Measurements from ENCODE around the gene NOL4L. TPM values are rescaled to one million over a fixed set of nuclear protein-coding genes. Genes with fewer than 3 reads are reported as not detected.

The NOL4L gene
- total RNA-seq, 2 experiments from 2014 or later, result 24.8 to 29.2 TPM

DNA sequence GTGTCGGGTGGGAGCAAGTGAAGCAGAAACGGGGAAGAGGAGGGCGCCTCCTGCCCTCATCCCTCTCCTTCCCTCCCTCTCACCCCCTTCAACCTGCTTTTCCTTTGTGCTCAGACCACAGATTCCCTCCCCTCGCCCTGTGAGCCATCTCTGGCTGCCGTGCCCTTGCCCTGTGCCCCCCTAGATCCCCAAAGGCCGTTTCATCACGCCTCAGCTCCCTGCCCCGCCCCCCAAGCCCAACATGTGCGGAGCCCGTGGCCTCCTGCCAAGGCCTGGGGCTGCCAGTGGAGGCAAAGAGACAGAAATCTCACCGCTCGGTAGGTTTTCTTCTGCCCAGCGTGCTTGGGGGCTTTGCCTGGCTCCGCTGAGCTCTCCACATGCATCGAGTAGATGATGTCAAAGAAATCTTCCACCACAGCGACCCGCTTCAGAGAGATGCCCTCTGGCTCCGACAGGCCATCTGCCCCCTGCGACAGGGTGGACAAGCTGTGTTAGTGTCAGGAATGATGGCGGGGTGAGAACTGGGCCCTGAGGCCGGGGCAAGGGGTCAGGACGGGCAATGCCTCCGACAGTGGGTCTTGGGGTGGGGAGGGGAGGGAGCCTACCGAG, 57.6 kb downstream of the NOL4L start:
- peak; percentile 58 for DNase-seq
- no peaks in the 10 kb centered on the region for H3K27me3 Mint-ChIP-seq (ENCODE audit: low read depth)
- H3K4me3 Mint-ChIP-seq, result peak overlapping the region; percentile 60
- intact Hi-C loops (cut with micrococcal nuclease), result loop anchor here (1.0 to 2.0 kb wide), 2 partner anchors 9 to 27 kb away; no protein-coding TSS in a partner anchor
- H3K27ac Mint-ChIP-seq, result peak overlapping the region; percentile 93
- CTCF ChIA-PET, result interaction anchor here (0.5 to 12.4 kb wide), 6 partner anchors 10 to 171 kb away, joined by 4 to 330 read pairs (median 5); partner anchors contain the start of gene NOL4L
- peaks cover 88% of the 10 kb centered on the region for H3K4me1 Mint-ChIP-seq (ENCODE audit: low read depth)
- H3K36me3 Mint-ChIP-seq (ENCODE audit: low read depth), result peaks cover 10% of the 10 kb centered on the region
- no peaks in the 10 kb centered on the region for H3K9me3 Mint-ChIP-seq

GRCh38 chr20:32527052-32527446, 58.1 kb downstream of the NOL4L start:
- Mint-ChIP-seq H3K4me1 (ENCODE audit: low read depth) (peaks cover 88% of the 10 kb centered on the region), H3K27ac (peak overlapping the region; percentile 93), H3K27me3 (ENCODE audit: low read depth) (no peaks in the 10 kb centered on the region), H3K36me3 (ENCODE audit: low read depth) (peaks cover 10% of the 10 kb centered on the region), H3K9me3 (no peaks in the 10 kb centered on the region), H3K4me3 (peak overlapping the region; percentile 60)
- peak; percentile 58 for DNase-seq
- intact Hi-C loops (cut with micrococcal nuclease), result loop anchor here (2.0 kb wide), 1 partner anchor 28 kb away; no protein-coding TSS in a partner anchor
- CTCF ChIA-PET, result interaction anchor here (0.5 to 12.4 kb wide), 6 partner anchors 10 to 171 kb away, joined by 3 to 330 read pairs (median 4); partner anchors contain the start of gene NOL4L

GRCh38 chr20:32526541-32526940, 58.6 kb downstream of the NOL4L start:
- intact Hi-C loops (cut with micrococcal nuclease), result loop anchor here (2.0 kb wide), 1 partner anchor 28 kb away; no protein-coding TSS in a partner anchor
- peak overlapping the region; percentile 60 for H3K4me3 Mint-ChIP-seq
- no peak for DNase-seq
- no peaks in the 10 kb centered on the region for H3K9me3 Mint-ChIP-seq
- peaks cover 88% of the 10 kb centered on the region for H3K4me1 Mint-ChIP-seq (ENCODE audit: low read depth)
- H3K36me3 Mint-ChIP-seq (ENCODE audit: low read depth), result peaks cover 10% of the 10 kb centered on the region
- peak overlapping the region; percentile 93 for H3K27ac Mint-ChIP-seq
- CTCF ChIA-PET, result interaction anchor here (0.6 to 12.4 kb wide), 4 partner anchors 11 to 126 kb away, joined by 3 to 330 read pairs (median 92); no protein-coding TSS in a partner anchor
- no peaks in the 10 kb centered on the region for H3K27me3 Mint-ChIP-seq (ENCODE audit: low read depth)

GRCh38 chr20:32526125-32526524, 59.0 kb downstream of the NOL4L start:
- H3K27ac Mint-ChIP-seq, result peak overlapping the region; percentile 93

GRCh38 chr20:32524829-32525501, 60.2 kb downstream of the NOL4L start:
- H3K27ac Mint-ChIP-seq, result peak overlapping the region; percentile 56
- H3K27me3 Mint-ChIP-seq (ENCODE audit: low read depth), result no peaks in the 10 kb centered on the region
- H3K36me3 Mint-ChIP-seq (ENCODE audit: low read depth), result peaks cover 10% of the 10 kb centered on the region
- intact Hi-C loops (cut with micrococcal nuclease), result loop anchor here (5.0 kb wide), 1 partner anchor 252 kb away; no protein-coding TSS in a partner anchor
- DNase-seq, result no peak
- no peaks in the 10 kb centered on the region for H3K9me3 Mint-ChIP-seq
- no peak overlapping the region for H3K4me3 Mint-ChIP-seq
- peaks cover 86% of the 10 kb centered on the region for H3K4me1 Mint-ChIP-seq (ENCODE audit: low read depth)
- CTCF ChIA-PET, result interaction anchor here (0.6 to 12.4 kb wide), 9 partner anchors 10 to 320 kb away, joined by 3 to 330 read pairs (median 4); no protein-coding TSS in a partner anchor

More at GRCh38 chr20:32526125-32526524, 59.0 kb downstream of the NOL4L start:
- Mint-ChIP-seq H3K36me3 (ENCODE audit: low read depth) (peaks cover 10% of the 10 kb centered on the region), H3K27me3 (ENCODE audit: low read depth) (no peaks in the 10 kb centered on the region), H3K4me3 (peak overlapping the region; percentile 60), H3K4me1 (ENCODE audit: low read depth) (peaks cover 90% of the 10 kb centered on the region), H3K9me3 (no peaks in the 10 kb centered on the region)
- CTCF ChIA-PET, result interaction anchor here (0.6 to 12.4 kb wide), 5 partner anchors 11 to 126 kb away, joined by 3 to 330 read pairs (median 5); no protein-coding TSS in a partner anchor
- peak; percentile 37 for DNase-seq
- intact Hi-C loops (cut with micrococcal nuclease), result loop anchor here (2.0 kb wide), 1 partner anchor 29 kb away; no protein-coding TSS in a partner anchor

DNA sequence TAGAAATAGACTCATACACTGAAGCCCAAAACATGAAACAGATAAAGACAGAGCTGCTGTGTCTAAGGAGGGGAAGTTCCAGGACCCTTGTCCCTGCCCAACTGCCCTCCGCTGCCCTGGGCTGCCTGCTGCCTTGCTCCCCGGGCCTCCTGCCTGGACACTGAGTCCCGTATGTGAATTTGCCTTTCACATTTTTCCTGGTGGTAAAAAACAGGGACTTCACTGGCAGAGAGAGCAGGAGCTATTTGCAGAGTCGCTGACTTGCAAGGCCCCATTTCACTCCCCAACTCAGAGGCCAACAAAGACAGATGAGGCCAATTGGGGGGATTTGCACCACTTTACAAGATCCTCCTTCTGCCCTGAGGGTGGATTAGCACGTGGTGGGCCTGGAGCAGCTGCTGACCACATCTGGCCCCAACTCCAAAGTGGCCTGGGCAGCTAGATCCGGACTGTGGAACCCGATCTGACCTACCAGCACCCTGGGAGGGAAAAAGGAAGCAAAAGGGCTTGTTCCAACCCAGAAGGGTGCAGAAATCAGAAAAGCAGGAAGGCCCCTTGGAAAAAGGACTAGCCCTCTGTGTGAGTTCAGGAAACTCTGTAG, 61.4 kb downstream of the NOL4L start:
- CTCF ChIA-PET, result interaction anchor here (0.5 to 12.4 kb wide), 12 partner anchors 9 to 209 kb away, joined by 3 to 330 read pairs (median 10); partner anchors contain the start of gene NOL4L
- no peaks in the 10 kb centered on the region for H3K27me3 Mint-ChIP-seq (ENCODE audit: low read depth)
- no peak for DNase-seq
- peak overlapping the region; percentile 21 for H3K27ac Mint-ChIP-seq
- peaks cover 11% of the 10 kb centered on the region for H3K36me3 Mint-ChIP-seq (ENCODE audit: low read depth)
- intact Hi-C loops (cut with micrococcal nuclease), result loop anchor here (1.0 to 5.0 kb wide), 2 partner anchors 9 to 254 kb away; no protein-coding TSS in a partner anchor
- H3K4me3 Mint-ChIP-seq, result no peak overlapping the region
- H3K9me3 Mint-ChIP-seq, result no peaks in the 10 kb centered on the region
- H3K4me1 Mint-ChIP-seq (ENCODE audit: low read depth), result peaks cover 74% of the 10 kb centered on the region

DNA sequence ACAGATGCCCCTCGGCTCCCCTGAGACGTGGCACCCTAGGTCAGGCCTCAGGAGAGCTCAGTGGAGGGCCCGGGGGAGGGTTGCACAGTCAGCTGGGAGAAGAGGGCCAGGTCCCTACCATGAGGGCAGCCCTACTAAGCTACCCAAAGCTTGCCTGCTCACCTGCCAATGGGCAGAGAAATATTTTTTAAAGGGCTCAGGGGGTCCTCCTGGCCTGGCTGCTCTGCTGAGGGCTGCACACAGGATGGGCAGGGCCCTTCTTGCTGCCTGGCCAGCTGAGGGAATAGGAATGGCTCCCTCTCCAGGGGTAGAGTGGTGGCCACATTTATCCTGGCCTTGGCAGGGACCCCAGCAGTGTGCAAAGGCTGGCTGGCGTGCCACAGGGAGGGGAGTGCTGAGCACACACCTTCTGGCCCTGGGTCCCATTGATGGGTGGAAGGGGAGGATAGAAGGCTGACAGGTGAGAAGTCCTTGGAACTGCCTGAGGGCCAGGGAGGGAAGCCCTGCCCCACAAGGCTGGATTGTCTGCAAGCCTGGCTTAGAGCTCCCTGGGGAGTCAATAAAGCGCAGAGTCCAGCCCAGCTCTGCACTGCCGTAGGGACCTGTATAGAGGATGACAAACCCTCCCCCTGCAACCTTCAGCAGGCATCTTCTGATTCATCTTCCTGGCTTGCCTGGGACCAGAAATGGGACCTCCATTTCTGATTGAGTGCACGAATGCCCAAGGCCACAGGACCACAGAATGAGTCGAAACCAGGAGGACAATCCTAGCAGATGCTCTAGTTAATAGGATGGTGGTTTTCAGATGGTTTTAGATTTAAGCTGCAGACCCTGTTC, 62.1 kb downstream of the NOL4L start:
- Mint-ChIP-seq H3K4me1 (ENCODE audit: low read depth) (peaks cover 66% of the 10 kb centered on the region), H3K9me3 (no peaks in the 10 kb centered on the region), H3K36me3 (ENCODE audit: low read depth) (peaks cover 11% of the 10 kb centered on the region), H3K4me3 (no peak overlapping the region), H3K27ac (peak overlapping the region; percentile 21), H3K27me3 (ENCODE audit: low read depth) (no peaks in the 10 kb centered on the region)
- CTCF ChIA-PET, result interaction anchor here (0.5 to 12.4 kb wide), 23 partner anchors 8 to 642 kb away, joined by 3 to 330 read pairs (median 5); partner anchors contain the start of gene NOL4L
- peak; percentile 51 for DNase-seq
- intact Hi-C loops (cut with micrococcal nuclease), result loop anchor here (1.0 to 5.0 kb wide), 2 partner anchors 9 to 254 kb away; no protein-coding TSS in a partner anchor

DNA sequence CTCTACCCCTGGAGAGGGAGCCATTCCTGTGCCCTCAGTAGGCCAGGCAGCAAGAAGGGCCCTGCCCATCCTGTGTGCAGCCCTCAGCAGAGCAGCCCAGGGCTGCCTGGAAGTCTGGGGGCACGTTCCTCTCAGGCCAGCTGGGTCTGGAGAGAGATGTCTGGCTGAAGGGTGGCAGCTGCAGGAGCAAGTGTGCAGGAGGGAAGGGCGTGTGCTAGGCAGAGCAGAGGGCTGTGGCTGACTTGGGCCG, 62.7 kb downstream of the NOL4L start:
- no peaks in the 10 kb centered on the region for H3K27me3 Mint-ChIP-seq (ENCODE audit: low read depth)
- H3K4me1 Mint-ChIP-seq (ENCODE audit: low read depth), result peaks cover 61% of the 10 kb centered on the region
- no peaks in the 10 kb centered on the region for H3K9me3 Mint-ChIP-seq
- peaks cover 11% of the 10 kb centered on the region for H3K36me3 Mint-ChIP-seq (ENCODE audit: low read depth)
- H3K4me3 Mint-ChIP-seq, result no peak overlapping the region
- intact Hi-C loops (cut with micrococcal nuclease), result loop anchor here (5.0 kb wide), 1 partner anchor 255 kb away; no protein-coding TSS in a partner anchor
- no peak overlapping the region for H3K27ac Mint-ChIP-seq
- CTCF ChIA-PET, result interaction anchor here (0.6 to 12.4 kb wide), 26 partner anchors 8 to 642 kb away, joined by 3 to 330 read pairs (median 6); partner anchors contain the start of gene NOL4L
- no peak for DNase-seq

DNA sequence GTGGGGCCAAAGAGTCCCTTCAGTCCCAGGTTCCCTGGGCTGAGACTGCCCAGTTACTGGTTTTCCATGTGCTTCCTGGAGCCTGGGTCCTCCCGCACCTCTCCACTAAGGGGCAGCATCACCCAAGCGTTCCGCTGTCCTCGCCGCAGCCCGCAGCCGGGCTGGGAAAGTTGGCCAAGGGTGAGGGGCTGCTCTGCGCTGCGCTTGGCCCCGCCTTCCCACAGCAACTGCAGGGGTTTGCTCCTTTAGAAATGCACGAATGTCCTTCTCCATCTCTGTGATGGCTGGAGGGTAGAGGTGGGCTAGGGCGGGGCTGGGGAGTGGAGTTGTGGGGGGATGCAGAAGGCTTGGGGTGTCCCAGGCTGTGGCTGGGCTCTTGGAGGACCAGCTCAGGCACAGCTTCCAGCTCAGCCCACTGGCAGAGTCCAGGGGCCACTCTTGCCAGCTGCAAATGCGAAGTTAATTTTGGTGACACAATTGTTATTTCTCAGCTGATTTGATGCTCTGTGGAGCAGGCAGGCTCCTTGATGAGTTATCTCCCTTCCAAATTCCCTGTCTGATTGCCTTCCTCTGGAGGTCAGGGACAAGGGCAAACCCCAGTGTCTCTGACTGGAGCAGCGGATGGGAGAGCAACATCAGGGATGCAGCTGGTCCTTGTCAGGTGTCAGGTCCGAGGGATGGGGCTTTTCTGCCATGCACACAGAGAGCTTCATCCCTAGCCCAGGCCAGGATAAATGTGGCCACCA, 63.2 kb downstream of the NOL4L start:
- intact Hi-C loops (cut with micrococcal nuclease), result loop anchor here (1.0 to 5.0 kb wide), 2 partner anchors 131 to 255 kb away; no protein-coding TSS in a partner anchor
- peak; percentile 81 for DNase-seq
- H3K9me3 Mint-ChIP-seq, result no peaks in the 10 kb centered on the region
- no peak overlapping the region for H3K4me3 Mint-ChIP-seq
- peaks cover 11% of the 10 kb centered on the region for H3K36me3 Mint-ChIP-seq (ENCODE audit: low read depth)
- CTCF ChIA-PET, result interaction anchor here (0.8 to 12.4 kb wide), 29 partner anchors 7 to 641 kb away, joined by 3 to 330 read pairs (median 6); partner anchors contain the start of genes C20orf203 and NOL4L
- H3K27me3 Mint-ChIP-seq (ENCODE audit: low read depth), result no peaks in the 10 kb centered on the region
- H3K27ac Mint-ChIP-seq, result peak overlapping the region; percentile 81
- peaks cover 56% of the 10 kb centered on the region for H3K4me1 Mint-ChIP-seq (ENCODE audit: low read depth)

GRCh38 chr20:32520927-32521203, 64.3 kb downstream of the NOL4L start:
- Mint-ChIP-seq H3K9me3 (no peaks in the 10 kb centered on the region), H3K36me3 (ENCODE audit: low read depth) (peaks cover 7% of the 10 kb centered on the region), H3K4me3 (no peak overlapping the region), H3K4me1 (ENCODE audit: low read depth) (peaks cover 56% of the 10 kb centered on the region), H3K27me3 (ENCODE audit: low read depth) (no peaks in the 10 kb centered on the region), H3K27ac (no peak overlapping the region)
- DNase-seq, result no peak
- CTCF ChIA-PET, result interaction anchor here (0.5 to 12.4 kb wide), 15 partner anchors 8 to 257 kb away, joined by 3 to 330 read pairs (median 7); partner anchors contain the start of genes C20orf203 and NOL4L
- intact Hi-C loops (cut with micrococcal nuclease), result loop anchor here (1.0 to 5.0 kb wide), 2 partner anchors 132 to 256 kb away; no protein-coding TSS in a partner anchor

- Mint-ChIP-seq H3K36me3 (ENCODE audit: low read depth) (peaks cover 6% of the 10 kb centered on the region), H3K27me3 (ENCODE audit: low read depth) (no peaks in the 10 kb centered on the region), H3K9me3 (no peaks in the 10 kb centered on the region), H3K27ac (no peak overlapping the region), H3K4me3 (no peak overlapping the region), H3K4me1 (ENCODE audit: low read depth) (peaks cover 58% of the 10 kb centered on the region)
- CTCF ChIA-PET, result interaction anchor here (9.9 to 12.4 kb wide), 2 partner anchors 18 to 133 kb away, joined by 180 to 330 read pairs; no protein-coding TSS in a partner anchor
- DNase-seq, result no peak
- intact Hi-C loops (cut with micrococcal nuclease), result no loop called here
These were observed 65.8 kb downstream of the NOL4L start for GRCh38 chr20:32519381-32519730.

Measured in activated naive CD4-positive, alpha-beta T cell treated with anti-CD3 and anti-CD28 coated beads for 36 hours (primary cell).